ENCODE measurements around the gene RGS19.

DNA sequence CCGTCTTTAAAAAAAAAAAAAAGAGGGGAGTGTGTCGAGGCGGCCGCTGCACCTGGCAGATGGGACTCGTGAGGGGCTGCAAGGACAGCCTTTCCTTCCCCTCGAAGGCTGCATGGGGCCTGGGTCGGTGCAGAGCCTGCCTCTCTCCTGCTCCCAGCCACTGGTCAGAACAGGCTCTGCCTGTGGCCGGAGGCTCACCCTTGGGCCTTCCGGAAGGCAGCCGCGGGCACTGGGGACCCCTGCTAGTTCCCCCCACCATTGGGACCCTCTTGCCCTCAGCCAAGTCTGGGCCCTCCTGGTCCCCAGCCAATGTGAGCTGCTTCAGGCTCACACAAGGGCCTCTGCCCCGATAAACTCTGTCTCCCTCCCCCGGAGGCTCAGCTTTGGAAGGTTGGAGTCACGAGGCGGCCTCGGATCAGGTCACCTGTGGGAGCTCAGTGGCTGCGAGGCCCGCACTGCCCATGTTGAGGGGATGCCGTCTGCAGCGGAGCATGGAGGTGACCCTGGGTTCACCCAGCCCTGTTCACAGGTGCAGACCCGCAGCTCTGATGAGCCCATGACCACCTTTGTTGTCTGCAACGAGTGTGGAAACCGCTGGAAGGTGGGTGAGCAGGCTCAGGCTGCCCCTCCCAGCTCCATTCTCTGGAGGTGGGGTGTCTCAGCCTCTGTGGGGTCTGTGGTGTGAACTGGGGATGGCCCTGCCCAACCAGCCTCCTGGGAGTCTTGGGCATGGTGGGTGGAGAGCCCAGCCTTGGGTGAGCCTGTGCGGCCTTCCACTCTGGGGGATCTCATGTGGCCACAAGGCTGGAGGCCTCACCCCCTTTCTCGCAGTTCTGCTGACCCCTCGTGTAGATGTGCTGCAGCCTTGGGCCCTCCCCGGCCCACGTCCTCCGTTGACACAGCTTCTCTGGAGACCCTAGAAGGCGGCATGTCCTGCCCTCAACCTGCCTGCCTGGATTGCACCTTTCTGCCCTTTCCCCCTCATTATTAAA is 7.7 kb downstream of the RGS19 start:
- TF ChIP-seq, protein P1, sequence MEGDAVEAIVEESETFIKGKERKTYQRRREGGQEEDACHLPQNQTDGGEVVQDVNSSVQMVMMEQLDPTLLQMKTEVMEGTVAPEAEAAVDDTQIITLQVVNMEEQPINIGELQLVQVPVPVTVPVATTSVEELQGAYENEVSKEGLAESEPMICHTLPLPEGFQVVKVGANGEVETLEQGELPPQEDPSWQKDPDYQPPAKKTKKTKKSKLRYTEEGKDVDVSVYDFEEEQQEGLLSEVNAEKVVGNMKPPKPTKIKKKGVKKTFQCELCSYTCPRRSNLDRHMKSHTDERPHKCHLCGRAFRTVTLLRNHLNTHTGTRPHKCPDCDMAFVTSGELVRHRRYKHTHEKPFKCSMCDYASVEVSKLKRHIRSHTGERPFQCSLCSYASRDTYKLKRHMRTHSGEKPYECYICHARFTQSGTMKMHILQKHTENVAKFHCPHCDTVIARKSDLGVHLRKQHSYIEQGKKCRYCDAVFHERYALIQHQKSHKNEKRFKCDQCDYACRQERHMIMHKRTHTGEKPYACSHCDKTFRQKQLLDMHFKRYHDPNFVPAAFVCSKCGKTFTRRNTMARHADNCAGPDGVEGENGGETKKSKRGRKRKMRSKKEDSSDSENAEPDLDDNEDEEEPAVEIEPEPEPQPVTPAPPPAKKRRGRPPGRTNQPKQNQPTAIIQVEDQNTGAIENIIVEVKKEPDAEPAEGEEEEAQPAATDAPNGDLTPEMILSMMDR (IDR thresholded peaks at IDR 0.05): no peak
- no peak for TF ChIP-seq POLR2AphosphoS5 (IDR thresholded peaks at IDR 0.05)
